Thyroid gland (tissue), 4 donors: ENCODE results near the gene ZNF432. TPM values are rescaled to one million over a fixed set of nuclear protein-coding genes. Genes with fewer than 3 reads are reported as not detected.
"Not testable (repeated sequence)": the region's sequence is repeated elsewhere in the genome, so short reads cannot be mapped to it uniquely, and the experiment has no call there.

Experiments
- DNase-seq, 2 donors: peaks; one replicate each; pipeline ENCODE4 v3.0.0-alpha.2; 2019
- H3K27ac ChIP-seq, 3 donors: fragments of 200-600 bp; sonication (generic); 1 replicate in 2 of 3; 2 replicates in 1 of 3; pipeline ENCODE4 v1.5.1; 2016 to 2019; ENCODE audit warnings: mild to moderate bottlenecking in 1 of 3, moderate library complexity in 1 of 3
- H3K27me3 ChIP-seq: fragments of 200-600 bp; sonication (generic); one replicate; pipeline ENCODE4 v1.5.1; 2019
- H3K36me3 ChIP-seq, 2 donors: fragments of 200-600 bp; sonication (generic); one replicate each; pipeline ENCODE4 v1.5.1; 2016 to 2019
- H3K4me1 ChIP-seq, 2 donors: fragments of 200-600 bp; sonication (generic); one replicate each; pipeline ENCODE4 v1.5.1; 2017 to 2019
- H3K4me3 ChIP-seq, 3 donors: fragments of 200-600 bp; sonication (generic); replicated peaks in 1 of 3; 1 replicate in 2 of 3; 2 replicates in 1 of 3; pipeline ENCODE4 v1.5.1; 2016; ENCODE audit warnings: mild to moderate bottlenecking in 1 of 3
- H3K9me3 ChIP-seq: fragments of 200-600 bp; sonication (generic); one replicate; pipeline ENCODE4 v1.5.1; 2017
- POLR2A ChIP-seq, 2 donors: fragments of 450-650 bp; IDR thresholded peaks; one replicate each; pipeline ENCODE4 v1.6.1; 2017; ENCODE audit warnings: antibody characterized with exemption in 2 of 2, mild to moderate bottlenecking in 2 of 2, moderate library complexity in 1 of 2
- WGBS, 2 donors: methylation state at CpG; one replicate each; pipeline ENCODE4 v1.1.5; 2017; 5-methylcytosine and 5-hydroxymethylcytosine counted together
- intact Hi-C: fragments of 100-400 bp; cut with DNase I; formaldehyde crosslinking; loops from one replicate; pipeline ENCODE4 v1.15.1; 2023
- total RNA-seq, 4 donors: library from RNA; depleted of rRNA; stranded (reverse); fragments of >200 nt; gene quantifications; one replicate each; pipeline ENCODE4 v1.2.3, GENCODE V29; 2016
- TF ChIP-seq, protein P1 (sequence below), 6 experiments: fragments of 200-600 bp in 3 of 6; fragments of 450-650 bp in 3 of 6; sonication (generic) in 3 of 6; IDR thresholded peaks; one replicate each; pipeline ENCODE4 v1.5.1; 2016 to 2019; ENCODE audit warnings: antibody characterized with exemption in 6 of 6, mild to moderate bottlenecking in 2 of 6, inconsistent platforms in 1 of 6, moderate library complexity in 1 of 6

ZNF432 gene
- total RNA-seq, 4 donors from 2014 or later: 12.9 to 20.9 (median 16.6) TPM

GRCh38 chr19:52039169-52039568 is 9.5 kb downstream of the ZNF432 start:
- peaks cover 81 to 82% of the 10 kb centered on the region in 2 donors for H3K36me3 ChIP-seq
- intact Hi-C loops: no loop called here
- H3K4me3 ChIP-seq: no peak overlapping the region
- WGBS, 2 donors: 99% methylated on average over 4 of the region's 4 CpGs
- DNase-seq: no peak
- no peaks in the 10 kb centered on the region for H3K27me3 ChIP-seq
- H3K9me3 ChIP-seq: peaks cover 18% of the 10 kb centered on the region
- TF ChIP-seq POLR2A (IDR thresholded peaks at IDR 0.05): no peak
- TF ChIP-seq, protein P1, sequence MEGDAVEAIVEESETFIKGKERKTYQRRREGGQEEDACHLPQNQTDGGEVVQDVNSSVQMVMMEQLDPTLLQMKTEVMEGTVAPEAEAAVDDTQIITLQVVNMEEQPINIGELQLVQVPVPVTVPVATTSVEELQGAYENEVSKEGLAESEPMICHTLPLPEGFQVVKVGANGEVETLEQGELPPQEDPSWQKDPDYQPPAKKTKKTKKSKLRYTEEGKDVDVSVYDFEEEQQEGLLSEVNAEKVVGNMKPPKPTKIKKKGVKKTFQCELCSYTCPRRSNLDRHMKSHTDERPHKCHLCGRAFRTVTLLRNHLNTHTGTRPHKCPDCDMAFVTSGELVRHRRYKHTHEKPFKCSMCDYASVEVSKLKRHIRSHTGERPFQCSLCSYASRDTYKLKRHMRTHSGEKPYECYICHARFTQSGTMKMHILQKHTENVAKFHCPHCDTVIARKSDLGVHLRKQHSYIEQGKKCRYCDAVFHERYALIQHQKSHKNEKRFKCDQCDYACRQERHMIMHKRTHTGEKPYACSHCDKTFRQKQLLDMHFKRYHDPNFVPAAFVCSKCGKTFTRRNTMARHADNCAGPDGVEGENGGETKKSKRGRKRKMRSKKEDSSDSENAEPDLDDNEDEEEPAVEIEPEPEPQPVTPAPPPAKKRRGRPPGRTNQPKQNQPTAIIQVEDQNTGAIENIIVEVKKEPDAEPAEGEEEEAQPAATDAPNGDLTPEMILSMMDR (IDR thresholded peaks at IDR 0.05): no peak
- H3K4me1 ChIP-seq: no peaks in the 10 kb centered on the region
- no peak overlapping the region for H3K27ac ChIP-seq

DNA sequence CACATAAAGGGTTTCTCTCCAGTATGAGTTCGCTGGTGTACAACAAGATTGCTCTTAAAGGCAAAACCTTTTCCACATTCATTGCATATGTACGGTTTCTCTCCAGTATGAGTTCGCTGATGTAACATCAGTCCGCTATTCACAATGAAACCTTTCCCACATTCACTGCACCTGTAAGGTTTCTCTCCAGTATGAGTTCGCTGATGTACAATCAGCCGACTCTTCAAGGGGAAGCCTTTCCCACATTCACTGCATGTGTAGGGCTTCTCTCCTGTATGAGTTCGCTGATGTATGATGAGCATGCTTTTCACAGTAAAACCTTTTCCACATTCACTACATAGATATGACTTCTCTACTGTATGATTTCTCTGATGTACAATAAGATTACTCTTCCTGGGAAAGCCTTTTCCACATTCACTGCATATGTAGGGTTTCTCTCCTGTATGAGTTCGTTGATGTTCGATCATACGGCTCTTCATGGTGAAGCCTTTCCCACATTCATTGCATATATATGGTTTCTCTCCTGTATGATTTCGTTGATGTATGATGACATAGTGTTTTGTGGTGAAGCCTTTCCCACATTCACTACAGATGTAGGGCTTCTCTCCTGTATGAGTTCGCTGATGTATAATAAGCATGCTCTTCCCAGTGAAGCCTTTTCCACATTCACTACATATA is 14.4 kb downstream of the ZNF432 start:
- WGBS, 2 donors: 96% methylated on average over 12 of the region's 12 CpGs
- no peak for DNase-seq
- TF ChIP-seq, protein P1 (IDR thresholded peaks at IDR 0.05): no peak
- TF ChIP-seq POLR2A (IDR thresholded peaks at IDR 0.05): no peak
- peaks cover 20% of the 10 kb centered on the region for H3K9me3 ChIP-seq
- H3K4me3 ChIP-seq: no peak overlapping the region
- no peak overlapping the region for H3K27ac ChIP-seq
- peaks cover 55 to 57% of the 10 kb centered on the region in 2 donors for H3K36me3 ChIP-seq
- H3K4me1 ChIP-seq: no peaks in the 10 kb centered on the region
- intact Hi-C loops: no loop called here
- no peaks in the 10 kb centered on the region for H3K27me3 ChIP-seq

DNA sequence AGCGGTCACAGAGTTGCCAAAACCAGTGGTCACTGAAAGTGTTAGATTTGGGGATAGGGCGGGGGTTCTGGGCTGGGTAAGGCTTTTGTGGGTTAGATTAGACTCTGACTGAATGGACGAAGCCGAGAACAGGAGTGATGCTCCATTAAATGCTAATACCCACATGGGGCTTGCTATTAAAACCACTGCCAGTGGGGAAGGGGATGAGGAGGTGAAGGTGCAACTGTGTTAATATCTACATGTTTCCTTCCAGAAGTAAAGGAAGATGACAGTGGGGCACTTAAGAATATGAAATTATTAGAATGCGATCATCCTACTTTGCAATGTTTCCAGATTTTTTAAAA is 19.9 kb downstream of the ZNF432 start:
- WGBS, 2 donors: 17 to 19% methylated on average over 5 of the region's 5 CpGs
- TF ChIP-seq, protein P1 (IDR thresholded peaks at IDR 0.05): no peak
- TF ChIP-seq POLR2A (IDR thresholded peaks at IDR 0.05): no peak
- H3K27ac ChIP-seq: peak overlapping the region; percentile 86 to 94 (median 94)
- peaks cover 7% of the 10 kb centered on the region in 2 donors for H3K4me1 ChIP-seq
- no peaks in the 10 kb centered on the region for H3K27me3 ChIP-seq
- H3K9me3 ChIP-seq: no peaks in the 10 kb centered on the region
- H3K36me3 ChIP-seq: peaks cover 20 to 22% of the 10 kb centered on the region in 2 donors
- H3K4me3 ChIP-seq: peak overlapping the region; percentile 51 to 71 (median 60)
- DNase-seq: no peak
- intact Hi-C loops: no loop called here

DNA sequence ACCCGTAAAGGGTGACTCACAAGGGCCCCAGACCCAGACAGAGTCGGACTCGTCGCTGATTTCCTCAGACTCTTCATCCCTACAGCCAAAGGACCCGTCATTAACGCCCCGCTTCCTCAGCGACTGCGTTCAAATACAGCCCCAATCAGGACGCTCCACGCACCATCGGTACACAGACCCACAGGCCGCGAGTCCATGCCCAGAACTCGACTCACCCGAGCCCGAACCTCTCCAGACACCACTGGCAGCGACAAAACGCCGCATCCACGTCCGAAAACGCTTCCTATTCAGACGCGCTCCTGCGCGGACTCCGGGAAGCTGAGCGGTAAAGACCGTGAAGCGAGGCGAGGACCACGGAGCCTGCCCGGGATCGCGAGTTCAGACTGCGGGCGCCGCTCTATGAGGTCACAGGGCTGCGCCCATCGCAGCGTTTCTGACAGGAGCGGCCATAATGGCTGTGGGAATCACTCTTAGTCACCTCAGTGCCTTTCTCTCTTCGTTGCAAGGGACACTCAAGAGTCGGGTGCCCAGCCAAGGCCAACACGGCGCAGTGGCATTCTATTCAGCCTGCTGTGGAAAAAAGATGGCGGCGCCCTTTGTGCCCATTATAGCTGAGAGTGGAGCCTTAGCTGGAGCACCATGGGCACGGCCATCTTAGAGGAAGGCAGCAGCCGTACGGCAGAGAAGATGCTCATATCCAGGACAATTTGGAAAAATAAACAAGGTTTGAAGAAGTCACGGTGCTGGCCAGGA is 20.4 kb downstream of the ZNF432 start, which contains the start of gene ZNF614:
ZNF614 (minus strand) TSS at position 353 of the 753 bp plus-strand sequence. CDS start 2,634 bp downstream, outside the sequence.
- intact Hi-C loops: no loop called here
- peaks cover 7% of the 10 kb centered on the region in 2 donors for H3K4me1 ChIP-seq
- H3K9me3 ChIP-seq: no peaks in the 10 kb centered on the region
- TF ChIP-seq, protein P1 (IDR thresholded peaks at IDR 0.05): peak in 1 of 6 experiments; percentile 3
- peak in 1 of 2 donors; percentile 67 for TF ChIP-seq POLR2A (IDR thresholded peaks at IDR 0.05)
- 0 to 1% methylated on average over 20 to 28 of the region's 53 CpGs for WGBS, 2 donors
- H3K27ac ChIP-seq: peak within 1 kb of the TSS; percentile 86 to 94 (median 94)
- DNase-seq: peak; percentile 87 to 92
- peak within 1 kb of the TSS; percentile 51 to 71 (median 60) for H3K4me3 ChIP-seq
- no peaks in the 10 kb centered on the region for H3K27me3 ChIP-seq
- peaks cover 25 to 26% of the 10 kb centered on the region in 2 donors for H3K36me3 ChIP-seq

- whole genome bisulfite sequencing, 2 donors: 72 to 78% methylated on average over 15 of the region's 15 CpGs
- H3K36me3 ChIP-seq: peaks cover 27 to 36% of the 10 kb centered on the region in 2 donors
- H3K4me3 ChIP-seq, DNase-seq, H3K27ac ChIP-seq, intact Hi-C loops, H3K4me1 ChIP-seq, H3K9me3 ChIP-seq, H3K27me3 ChIP-seq: not testable (repeated sequence)
Observed at GRCh38 chr19:52026255-52026990, 22.2 kb downstream of the ZNF432 start.

DNA sequence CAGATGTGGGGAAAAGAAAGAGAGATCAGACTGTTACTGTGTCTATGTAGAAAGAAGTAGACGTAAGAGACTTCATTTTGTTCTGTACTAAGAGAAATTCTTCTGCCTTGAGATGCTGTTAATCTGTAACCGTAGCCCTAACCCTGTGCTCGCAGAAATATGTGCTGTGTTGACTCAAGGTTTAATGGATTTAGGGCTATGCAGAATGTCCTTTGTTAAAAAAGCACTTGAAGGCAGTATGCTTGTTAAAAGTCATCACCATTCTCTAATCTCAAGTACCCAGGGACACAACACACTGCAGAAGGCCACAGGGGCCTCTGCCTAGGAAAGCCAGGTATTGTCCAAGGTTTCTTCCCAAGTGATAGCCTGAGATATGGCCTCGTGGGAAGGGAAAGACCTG is 24.2 kb downstream of the ZNF432 start:
- H3K9me3 ChIP-seq, intact Hi-C loops: not testable (repeated sequence)
- H3K36me3 ChIP-seq: peaks cover 44 to 52% of the 10 kb centered on the region in 2 donors

More for the DNA sequence above, 24.2 kb downstream of the ZNF432 start:
- H3K27ac ChIP-seq, H3K4me3 ChIP-seq, DNase-seq, H3K27me3 ChIP-seq, H3K4me1 ChIP-seq: not testable (repeated sequence)
- WGBS, 2 donors: 86 to 87% methylated on average over 4 of the region's 4 CpGs
